RPMI8226 (cell line): ENCODE results near the gene EVA1A.
"Not testable (repeated sequence)": the region's sequence is repeated elsewhere in the genome, so short reads cannot be mapped to it uniquely, and the experiment has no call there.

ENCODE experiments used
- DNase-seq: peaks from one replicate; pipeline ENCODE4 v3.0.0-alpha.2; 2015

The EVA1A gene

GRCh38 chr2:75516378-75517360 lies 44.1 kb downstream of the EVA1A start:
- no peak for DNase-seq

GRCh38 chr2:75515584-75516368 lies 45.0 kb downstream of the EVA1A start:
- DNase-seq: no peak

GRCh38 chr2:75513616-75514170 lies 47.0 kb downstream of the EVA1A start:
- DNase-seq: no peak

- no peak for DNase-seq
Observed at GRCh38 chr2:75512455-75513212, 48.1 kb downstream of the EVA1A start.

GRCh38 chr2:75506101-75506697 lies 54.5 kb downstream of the EVA1A start:
- no peak for DNase-seq

- no peak for DNase-seq
Observed at GRCh38 chr2:75505012-75505411, 55.7 kb downstream of the EVA1A start.

GRCh38 chr2:75503048-75503607 lies 57.6 kb downstream of the EVA1A start:
- DNase-seq: no peak

- DNase-seq: no peak
Observed at GRCh38 chr2:75500633-75501032, 60.1 kb downstream of the EVA1A start.

- no peak for DNase-seq
Observed at GRCh38 chr2:75499534-75499933, 61.2 kb downstream of the EVA1A start.

- DNase-seq: no peak
Observed at GRCh38 chr2:75498907-75499306, 61.8 kb downstream of the EVA1A start.

GRCh38 chr2:75497256-75497655 lies 63.5 kb downstream of the EVA1A start:
- DNase-seq: no peak

GRCh38 chr2:75495862-75496261 lies 64.9 kb downstream of the EVA1A start:
- no peak for DNase-seq

- DNase-seq: no peak
Observed at GRCh38 chr2:75494137-75494769, 66.5 kb downstream of the EVA1A start.

- DNase-seq: no peak
Observed at GRCh38 chr2:75493230-75493629, 67.5 kb downstream of the EVA1A start.

GRCh38 chr2:75491129-75491753 lies 69.5 kb downstream of the EVA1A start:
- no peak for DNase-seq

GRCh38 chr2:75489721-75490120 lies 71.0 kb downstream of the EVA1A start:
- no peak for DNase-seq

- DNase-seq: no peak
Observed at GRCh38 chr2:75488157-75488556, 72.6 kb downstream of the EVA1A start.

GRCh38 chr2:75486735-75487134 lies 74.0 kb downstream of the EVA1A start:
- not testable (repeated sequence) for DNase-seq

GRCh38 chr2:75484840-75485239 lies 75.9 kb downstream of the EVA1A start:
- no peak for DNase-seq

- no peak for DNase-seq
Observed at GRCh38 chr2:75483878-75484277, 76.9 kb downstream of the EVA1A start.

GRCh38 chr2:75482398-75482797 lies 78.3 kb downstream of the EVA1A start:
- no peak for DNase-seq
